ENCODE data around the gene TSGA10IP. TPM values are rescaled to one million over a fixed set of nuclear protein-coding genes. Genes with fewer than 3 reads are reported as not detected.

Gene TSGA10IP
- total and polyA plus RNA-seq, 2 experiments from 2014 or later = not detected

DNA sequence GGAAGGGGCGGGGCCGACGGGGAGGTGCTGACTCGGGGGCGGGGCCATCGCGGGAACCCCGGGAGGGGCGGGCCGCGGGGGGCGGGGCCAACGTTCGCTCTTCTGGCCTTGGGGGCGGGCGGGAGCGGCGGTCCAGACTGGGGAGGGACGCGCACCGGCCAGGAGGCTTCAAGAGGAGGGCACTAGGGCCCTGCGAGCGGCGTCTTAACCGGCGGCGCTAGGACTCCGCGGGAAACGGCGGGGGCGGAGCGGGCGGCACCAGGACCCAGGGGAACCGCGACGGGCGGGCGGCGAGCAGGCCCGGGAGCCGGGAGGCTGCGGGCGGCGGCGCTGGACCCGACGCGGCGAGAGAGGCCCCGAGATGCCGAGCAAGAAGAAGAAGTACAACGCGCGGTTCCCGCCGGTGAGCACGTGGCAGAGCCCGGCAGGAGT is 26.1 kb upstream of the TSGA10IP start, which contains the start of gene DRAP1:
DRAP1 (plus strand) TSS at position 286 of the 432 bp plus-strand sequence; CDS start at position 362, 76 bp downstream.
- Histone ChIP-seq H3K9ac (peak within 1 kb of the TSS; percentile 96), H3K27me3 (replicated peaks; ENCODE audit: insufficient read depth) (no peaks in the 10 kb centered on the region), H3K79me2 (ENCODE audit: insufficient read depth) (peaks cover 67% of the 10 kb centered on the region), H3K4me1 (ENCODE audit: insufficient read depth) (peaks cover 43% of the 10 kb centered on the region), H3F3A (ENCODE audit: insufficient read depth) (peaks cover 53% of the 10 kb centered on the region), H4K20me1 (ENCODE audit: insufficient read depth) (no peaks in the 10 kb centered on the region), H3K36me3 (ENCODE audit: low read depth) (peaks cover 19% of the 10 kb centered on the region; the same call in 1 of the 2 replicates), H3K9me2 (ENCODE audit: insufficient read depth) (no peaks in the 10 kb centered on the region), H3K4me2 (ENCODE audit: unreplicated experiment) (peak within 1 kb of the TSS; percentile 87), H3K9me3 (ENCODE audit: low read depth) (no peaks in the 10 kb centered on the region), H3K27ac (peak within 1 kb of the TSS; percentile 99), H2AFZ (peak within 1 kb of the TSS; percentile 23), H3K4me3 (peak within 1 kb of the TSS; percentile 93)
- WGBS, 2 experiments (ENCODE audit: low coverage in 1 of 2, low lambda C conversion rate in 2 of 2, missing lambda C conversion rate in 2 of 2) = 1 to 2% methylated on average over 21 to 51 of the region's 59 CpGs
- DNase-seq = peak; percentile 100
- no peak for TF ChIP-seq EZH2 (IDR thresholded peaks at IDR 0.05; ENCODE audit: insufficient read depth, poor library complexity, severe bottlenecking)
- no peak for TF ChIP-seq EZH2phosphoT487 (IDR thresholded peaks at IDR 0.05; ENCODE audit: insufficient read depth, low read depth)
- in situ Hi-C loops (cut with MboI) = no loop called here

DNA sequence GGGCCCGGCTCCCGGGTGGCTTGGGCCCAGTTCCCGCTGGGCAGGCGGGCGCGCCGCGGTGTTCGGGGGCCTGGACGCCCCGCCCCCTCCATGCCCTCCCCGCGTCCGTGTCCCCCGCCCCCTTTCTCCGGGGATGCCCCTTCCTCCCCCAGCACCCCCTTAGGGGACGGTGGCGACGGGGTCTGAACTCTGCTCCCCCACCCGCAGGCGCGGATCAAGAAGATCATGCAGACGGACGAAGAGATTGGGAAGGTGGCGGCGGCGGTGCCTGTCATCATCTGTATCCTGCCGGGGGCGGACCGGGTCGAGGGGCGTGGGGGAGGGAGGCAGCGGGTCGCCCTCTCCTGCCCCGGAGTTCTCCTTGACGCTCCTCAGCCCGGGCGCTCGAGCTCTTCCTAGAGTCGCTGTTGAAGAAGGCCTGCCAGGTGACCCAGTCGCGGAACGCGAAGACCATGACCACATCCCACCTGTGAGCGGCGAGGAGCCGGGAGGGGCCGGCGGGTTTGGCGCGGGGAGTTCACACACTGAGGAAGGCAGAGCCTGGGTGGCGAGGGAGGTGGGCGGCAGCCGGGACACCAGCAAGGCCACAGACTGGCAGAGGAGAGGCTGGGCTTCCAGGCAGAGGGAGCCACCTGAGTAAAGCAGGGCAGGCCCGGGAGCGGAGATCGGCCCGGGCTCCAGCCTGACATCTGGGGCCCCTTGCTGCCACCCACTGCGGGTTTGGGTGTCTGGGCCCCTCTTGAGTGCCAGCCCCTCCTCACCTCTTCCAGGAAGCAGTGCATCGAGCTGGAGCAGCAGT is 25.5 kb upstream of the TSGA10IP start:
- TF ChIP-seq EZH2 (IDR thresholded peaks at IDR 0.05; ENCODE audit: insufficient read depth, poor library complexity, severe bottlenecking) (no peak), EZH2phosphoT487 (IDR thresholded peaks at IDR 0.05; ENCODE audit: insufficient read depth, low read depth) (no peak)
- no peaks in the 10 kb centered on the region for H3K9me2 ChIP-seq (ENCODE audit: insufficient read depth)
- H3K9ac ChIP-seq = peak overlapping the region; percentile 82
- H3K27ac ChIP-seq = peak overlapping the region; percentile 33
- H3K36me3 ChIP-seq (ENCODE audit: low read depth) = peaks cover 19% of the 10 kb centered on the region; the same call in 1 of the 2 replicates
- no peaks in the 10 kb centered on the region for H4K20me1 ChIP-seq (ENCODE audit: insufficient read depth)
- H3K79me2 ChIP-seq (ENCODE audit: insufficient read depth) = peaks cover 67% of the 10 kb centered on the region
- peak overlapping the region; percentile 87 for H3K4me2 ChIP-seq (ENCODE audit: unreplicated experiment)
- peak overlapping the region; percentile 93 for H3K4me3 ChIP-seq
- H2AFZ ChIP-seq = peak overlapping the region; percentile 23
- H3K27me3 ChIP-seq (replicated peaks; ENCODE audit: insufficient read depth) = no peaks in the 10 kb centered on the region
- peaks cover 49% of the 10 kb centered on the region for H3F3A ChIP-seq (ENCODE audit: insufficient read depth)
- peaks cover 39% of the 10 kb centered on the region for H3K4me1 ChIP-seq (ENCODE audit: insufficient read depth)
- DNase-seq = peak; percentile 44
- in situ Hi-C loops (cut with MboI) = no loop called here
- no peaks in the 10 kb centered on the region for H3K9me3 ChIP-seq (ENCODE audit: low read depth)
- WGBS, 2 experiments (ENCODE audit: low coverage in 1 of 2, low lambda C conversion rate in 2 of 2, missing lambda C conversion rate in 2 of 2) = 0 to 1% methylated on average over 32 to 60 of the region's 60 CpGs

DNA sequence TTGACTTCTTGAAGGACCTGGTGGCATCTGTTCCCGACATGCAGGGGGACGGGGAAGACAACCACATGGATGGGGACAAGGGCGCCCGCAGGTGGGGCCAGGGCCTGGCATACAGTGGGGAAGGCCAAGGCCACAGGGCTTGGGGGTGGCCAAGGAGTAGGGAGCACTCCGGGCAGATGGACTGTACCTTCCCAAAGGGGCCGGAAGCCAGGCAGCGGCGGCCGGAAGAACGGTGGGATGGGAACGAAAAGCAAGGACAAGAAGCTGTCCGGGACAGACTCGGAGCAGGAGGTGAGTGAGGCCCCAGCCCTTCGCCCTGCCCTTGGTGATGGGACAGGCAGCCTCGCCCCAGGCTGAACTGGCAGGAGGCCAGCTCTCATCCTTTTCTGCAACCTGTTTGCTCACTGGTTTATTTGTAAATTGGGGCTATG is 24.9 kb upstream of the TSGA10IP start:
- H3K36me3 ChIP-seq (ENCODE audit: low read depth) = peaks cover 19% of the 10 kb centered on the region; the same call in 1 of the 2 replicates
- in situ Hi-C loops (cut with MboI) = no loop called here
- H3F3A ChIP-seq (ENCODE audit: insufficient read depth) = peaks cover 48% of the 10 kb centered on the region
- peaks cover 33% of the 10 kb centered on the region for H3K4me1 ChIP-seq (ENCODE audit: insufficient read depth)
- WGBS, 2 experiments (ENCODE audit: low coverage in 1 of 2, low lambda C conversion rate in 2 of 2, missing lambda C conversion rate in 2 of 2) = 48 to 51% methylated on average over 15 of the region's 15 CpGs
- TF ChIP-seq EZH2 (IDR thresholded peaks at IDR 0.05; ENCODE audit: insufficient read depth, poor library complexity, severe bottlenecking) = no peak
- no peak for TF ChIP-seq EZH2phosphoT487 (IDR thresholded peaks at IDR 0.05; ENCODE audit: insufficient read depth, low read depth)
- H3K9ac ChIP-seq = peak overlapping the region; percentile 82
- H3K4me2 ChIP-seq (ENCODE audit: unreplicated experiment) = peak overlapping the region; percentile 87
- DNase-seq = no peak
- no peak overlapping the region for H2AFZ ChIP-seq
- H3K4me3 ChIP-seq = peak overlapping the region; percentile 93
- H4K20me1 ChIP-seq (ENCODE audit: insufficient read depth) = no peaks in the 10 kb centered on the region
- H3K27me3 ChIP-seq (replicated peaks; ENCODE audit: insufficient read depth) = no peaks in the 10 kb centered on the region
- H3K79me2 ChIP-seq (ENCODE audit: insufficient read depth) = peaks cover 67% of the 10 kb centered on the region
- H3K9me2 ChIP-seq (ENCODE audit: insufficient read depth) = no peaks in the 10 kb centered on the region
- no peaks in the 10 kb centered on the region for H3K9me3 ChIP-seq (ENCODE audit: low read depth)
- no peak overlapping the region for H3K27ac ChIP-seq

DNA sequence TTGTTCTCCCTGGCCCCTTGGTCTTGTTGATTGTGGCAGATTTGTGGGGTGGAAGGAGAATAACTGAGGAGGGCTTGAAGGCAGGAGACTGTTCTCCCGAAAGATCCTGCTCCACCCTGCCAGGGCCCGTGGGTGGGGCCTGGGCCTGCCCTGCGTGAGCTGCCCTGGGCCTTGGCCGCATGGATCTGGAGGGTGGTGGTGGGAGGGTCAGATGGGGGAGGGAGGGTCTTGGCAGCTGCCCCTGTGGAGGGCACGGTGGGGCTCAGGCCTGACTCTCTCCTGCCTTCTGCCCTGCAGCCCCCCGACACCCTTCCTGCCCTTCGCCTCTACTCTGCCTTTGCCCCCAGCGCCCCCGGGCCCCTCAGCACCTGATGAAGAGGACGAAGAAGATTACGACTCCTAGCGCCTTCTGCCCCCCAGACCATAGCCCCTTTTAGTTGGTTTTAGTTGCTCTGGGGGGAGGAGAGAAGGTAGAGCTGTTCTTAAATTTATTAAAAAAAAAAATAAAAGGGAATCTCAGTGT is 24.2 kb upstream of the TSGA10IP start:
- H3K79me2 ChIP-seq (ENCODE audit: insufficient read depth) = peaks cover 67% of the 10 kb centered on the region
- H3K4me3 ChIP-seq = peak overlapping the region; percentile 93
- H3K4me2 ChIP-seq (ENCODE audit: unreplicated experiment) = peak overlapping the region; percentile 87
- peaks cover 46% of the 10 kb centered on the region for H3F3A ChIP-seq (ENCODE audit: insufficient read depth)
- no peak overlapping the region for H2AFZ ChIP-seq
- peak overlapping the region; percentile 82 for H3K9ac ChIP-seq
- H3K36me3 ChIP-seq (ENCODE audit: low read depth) = peaks cover 19% of the 10 kb centered on the region; the same call in 1 of the 2 replicates
- no peaks in the 10 kb centered on the region for H3K9me3 ChIP-seq (ENCODE audit: low read depth)
- no peaks in the 10 kb centered on the region for H3K9me2 ChIP-seq (ENCODE audit: insufficient read depth)
- peaks cover 28% of the 10 kb centered on the region for H3K4me1 ChIP-seq (ENCODE audit: insufficient read depth)
- H3K27ac ChIP-seq = no peak overlapping the region
- H4K20me1 ChIP-seq (ENCODE audit: insufficient read depth) = no peaks in the 10 kb centered on the region
- DNase-seq = peak; percentile 49
- in situ Hi-C loops (cut with MboI) = no loop called here
- WGBS, 2 experiments (ENCODE audit: low coverage in 1 of 2, low lambda C conversion rate in 2 of 2, missing lambda C conversion rate in 2 of 2) = 44 to 54% methylated on average over 7 to 12 of the region's 12 CpGs
- H3K27me3 ChIP-seq (replicated peaks; ENCODE audit: insufficient read depth) = no peaks in the 10 kb centered on the region
- no peak for TF ChIP-seq EZH2 (IDR thresholded peaks at IDR 0.05; ENCODE audit: insufficient read depth, poor library complexity, severe bottlenecking)

All from GM23248 (cell line).